ENCODE results near the gene PRKCA. TPM values are rescaled to one million over a fixed set of nuclear protein-coding genes. Genes with fewer than 3 reads are reported as not detected.
A peak's percentile ranks its signal among the peaks of the same experiment; 100 is the strongest.
"Not testable (repeated sequence)": the region's sequence is repeated elsewhere in the genome, so short reads cannot be mapped to it uniquely, and the experiment has no call there.

Gene PRKCA
- total RNA-seq, 2 experiments from 2014 or later = 75.1 to 78.5 TPM

DNA sequence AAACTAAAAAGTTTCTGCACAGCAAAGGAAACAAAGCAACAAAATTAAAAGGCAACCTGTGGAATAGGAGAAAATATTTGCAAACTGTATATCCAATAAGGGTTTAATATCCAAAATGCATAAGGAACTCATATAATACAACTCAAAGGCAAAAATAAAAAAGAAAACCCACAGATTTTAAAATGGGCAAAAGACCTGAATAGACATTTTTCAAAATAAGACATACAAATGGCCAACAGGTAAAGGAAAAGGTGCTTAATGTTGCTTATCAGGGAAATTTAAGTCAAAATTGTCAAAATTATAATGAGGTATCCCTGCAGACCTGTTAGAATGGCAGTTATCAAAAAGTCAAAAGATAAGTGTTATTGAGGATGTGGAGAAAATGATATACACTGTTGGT lies 399.0 kb downstream of the PRKCA start:
- H3K9me3 Mint-ChIP-seq = peaks cover 14% of the 10 kb centered on the region
- no peaks in the 10 kb centered on the region for H3K27me3 Mint-ChIP-seq
- peaks cover 18% of the 10 kb centered on the region for H3K4me1 Mint-ChIP-seq (ENCODE audit: low read depth)
- intact Hi-C loops (cut with micrococcal nuclease) = no loop called here
- DNase-seq = no peak
- no peak overlapping the region for H3K4me3 Mint-ChIP-seq
- POLR2A ChIA-PET = no interaction called here
- H3K27ac Mint-ChIP-seq = no peak overlapping the region
- H3K36me3 Mint-ChIP-seq = peaks cover 40% of the 10 kb centered on the region
- CTCF ChIA-PET = interaction anchor here (2.2 kb wide), 1 partner anchor 14 kb away, joined by 5 read pairs; no protein-coding TSS in a partner anchor

DNA sequence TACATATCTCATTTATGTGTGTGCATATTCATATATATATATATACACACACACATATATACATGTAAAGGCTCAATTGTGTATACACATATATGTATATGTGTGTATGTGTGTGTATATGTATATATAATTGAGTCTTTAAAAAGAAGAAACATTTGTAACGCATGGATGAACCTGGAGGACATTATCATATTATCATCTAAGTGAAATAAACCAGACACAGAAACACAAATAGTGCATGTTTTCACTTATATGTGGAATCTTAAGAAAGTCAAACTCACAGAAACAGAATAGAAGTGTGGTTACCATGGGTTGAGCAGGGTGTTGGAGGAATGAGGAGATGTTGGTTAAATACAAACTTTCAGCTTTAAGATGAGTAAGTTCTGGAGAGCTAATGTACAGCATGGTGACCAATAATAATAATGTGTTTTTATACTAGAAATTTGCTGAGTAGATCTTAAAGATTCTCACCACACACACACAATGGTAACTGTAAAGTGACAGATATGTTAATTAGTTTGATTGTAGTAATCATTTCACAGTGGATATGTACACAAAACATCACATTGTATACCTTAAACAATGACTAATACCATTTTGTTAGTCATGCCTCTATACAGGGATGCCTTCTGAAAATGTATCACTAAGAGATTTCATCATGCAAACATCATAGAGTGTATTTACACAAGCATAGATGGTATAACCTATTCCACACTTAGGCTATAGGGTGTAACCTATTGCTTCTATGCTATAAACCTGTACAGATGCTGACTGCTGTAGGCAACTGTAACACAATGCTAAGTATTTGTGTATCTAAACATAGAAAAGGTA lies 399.9 kb downstream of the PRKCA start:
- Mint-ChIP-seq H3K36me3 (peaks cover 32% of the 10 kb centered on the region), H3K4me3 (no peak overlapping the region), H3K27me3 (no peaks in the 10 kb centered on the region), H3K27ac (peak overlapping the region; percentile 0), H3K4me1 (ENCODE audit: low read depth) (peaks cover 18% of the 10 kb centered on the region), H3K9me3 (peaks cover 10% of the 10 kb centered on the region)
- intact Hi-C loops (cut with micrococcal nuclease) = no loop called here
- ChIA-PET CTCF (interaction anchor here (1.2 to 2.2 kb wide), 2 partner anchors 12 to 14 kb away, joined by 3 to 5 read pairs; no protein-coding TSS in a partner anchor), POLR2A (no interaction called here)
- no peak for DNase-seq

DNA sequence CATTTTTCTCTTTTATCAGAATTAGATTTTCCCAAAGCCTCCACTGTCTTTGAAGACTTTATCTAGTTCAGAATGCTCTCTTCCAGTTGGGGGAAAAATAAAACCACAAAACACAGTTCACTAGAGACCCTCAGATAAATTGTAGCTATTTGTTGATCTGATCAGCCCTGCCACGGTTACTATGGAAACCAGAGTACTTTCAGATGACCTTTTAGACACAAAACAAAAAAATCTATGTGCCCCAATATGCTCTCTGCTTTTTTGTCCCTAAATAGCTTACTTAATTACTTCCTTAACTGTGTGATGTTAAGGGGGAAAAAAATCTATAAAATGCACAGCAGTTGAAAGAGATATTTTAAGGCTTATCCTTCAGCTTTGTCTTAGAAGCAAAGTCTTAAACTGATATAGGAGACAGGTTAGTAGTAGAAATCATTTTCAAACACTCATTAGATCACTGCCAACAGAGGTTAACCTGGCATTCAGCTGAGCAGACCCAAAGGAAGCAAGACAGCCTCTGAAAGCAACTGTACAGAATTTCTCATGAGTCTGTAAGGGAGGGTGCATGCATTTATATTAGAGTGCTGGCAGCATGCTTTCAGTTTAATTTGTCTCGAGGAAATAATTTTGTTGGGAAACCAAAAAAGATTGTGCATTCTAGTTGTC lies 402.6 kb downstream of the PRKCA start:
- no peaks in the 10 kb centered on the region for H3K27me3 Mint-ChIP-seq
- no peak for DNase-seq
- intact Hi-C loops (cut with micrococcal nuclease) = no loop called here
- ChIA-PET POLR2A (no interaction called here), CTCF (interaction anchor here (1.2 kb wide), 1 partner anchor 9 kb away, joined by 4 read pairs; no protein-coding TSS in a partner anchor)
- no peaks in the 10 kb centered on the region for H3K9me3 Mint-ChIP-seq
- H3K36me3 Mint-ChIP-seq = peaks cover 16% of the 10 kb centered on the region
- peaks cover 15% of the 10 kb centered on the region for H3K4me1 Mint-ChIP-seq (ENCODE audit: low read depth)
- no peak overlapping the region for H3K4me3 Mint-ChIP-seq
- H3K27ac Mint-ChIP-seq = no peak overlapping the region

DNA sequence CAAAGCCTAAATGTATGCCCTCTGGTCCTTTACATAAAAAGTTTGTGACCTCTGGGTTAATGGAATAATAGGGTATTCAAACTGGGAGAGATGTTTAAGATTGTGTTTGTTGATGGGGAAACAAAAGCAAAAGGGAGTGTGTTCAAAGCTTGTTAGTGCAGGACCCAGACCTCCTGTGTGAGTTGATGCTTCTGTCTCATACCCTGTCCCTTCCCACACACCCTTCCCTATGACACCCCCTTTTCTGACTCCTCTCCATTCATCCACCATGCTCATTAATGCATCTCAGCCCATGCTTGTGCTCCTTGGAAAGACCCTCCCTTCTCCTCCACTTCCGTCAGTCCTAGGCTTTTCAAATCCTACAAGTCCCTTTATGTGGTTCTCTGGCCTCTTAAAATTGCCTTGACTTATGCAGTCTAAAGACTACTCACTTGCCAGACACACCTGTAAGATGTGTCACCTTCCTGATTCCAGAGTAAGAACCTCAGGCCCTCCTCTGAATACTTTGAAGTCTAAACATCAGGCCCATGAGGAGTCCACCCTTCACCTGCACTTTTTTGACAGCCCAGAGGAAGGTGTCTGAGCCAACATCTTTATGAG lies 404.5 kb downstream of the PRKCA start:
- no peak for DNase-seq

DNA sequence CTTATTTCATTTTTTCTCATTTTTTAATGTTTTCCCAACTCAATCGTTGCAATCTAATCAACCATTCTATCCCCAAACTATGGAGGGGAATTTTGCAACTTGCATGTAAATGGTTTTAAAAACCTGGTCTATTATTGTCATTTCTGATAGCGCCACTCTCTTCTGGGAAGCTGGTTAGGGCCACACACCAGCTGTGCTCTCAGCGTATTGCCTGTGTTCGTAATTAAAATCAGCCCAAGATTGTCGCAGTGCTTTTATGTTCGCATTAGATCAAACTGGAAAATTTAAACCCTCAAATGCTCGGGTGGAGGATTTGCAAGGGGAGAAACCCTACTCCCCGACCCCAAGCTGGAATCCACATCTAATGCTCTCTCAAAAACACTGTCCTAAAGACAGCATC lies 409.0 kb downstream of the PRKCA start:
- intact Hi-C loops (cut with micrococcal nuclease) = loop anchor here (5.0 kb wide), 1 partner anchor 181 kb away; no protein-coding TSS in a partner anchor
- POLR2A ChIA-PET = no interaction called here

More for the DNA sequence above, 404.5 kb downstream of the PRKCA start:
- H3K27ac Mint-ChIP-seq = no peak overlapping the region
- H3K36me3 Mint-ChIP-seq = peaks cover 7% of the 10 kb centered on the region
- H3K4me3 Mint-ChIP-seq = no peak overlapping the region
- no peaks in the 10 kb centered on the region for H3K27me3 Mint-ChIP-seq
- CTCF ChIA-PET = no interaction called here
- H3K4me1 Mint-ChIP-seq (ENCODE audit: low read depth) = peaks cover 11% of the 10 kb centered on the region
- POLR2A ChIA-PET = no interaction called here
- intact Hi-C loops (cut with micrococcal nuclease) = no loop called here
- H3K9me3 Mint-ChIP-seq = no peaks in the 10 kb centered on the region

DNA sequence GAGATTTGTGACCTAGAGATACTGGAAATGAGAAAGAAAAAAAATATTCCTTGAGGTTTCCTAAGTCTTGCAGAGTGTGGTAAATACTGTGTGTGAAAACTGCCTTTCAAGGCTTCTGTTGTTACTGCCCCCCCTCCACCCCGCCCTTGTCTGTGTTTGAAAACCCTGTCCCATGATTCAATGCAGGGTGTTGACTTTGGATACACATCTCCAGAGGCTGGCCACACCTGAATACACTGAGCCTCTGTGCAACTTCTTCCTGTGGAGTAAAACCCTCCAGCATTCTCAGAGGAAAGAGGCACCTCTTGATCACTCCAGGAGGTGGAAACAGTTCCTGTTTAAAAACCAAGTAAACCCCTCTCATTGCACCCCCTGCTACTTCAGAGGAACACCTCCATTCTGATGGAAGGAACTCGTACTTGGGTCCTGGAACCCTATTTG lies 409.5 kb downstream of the PRKCA start:
- peaks cover 26% of the 10 kb centered on the region for H3K4me1 Mint-ChIP-seq (ENCODE audit: low read depth)
- no peak for DNase-seq
- no peaks in the 10 kb centered on the region for H3K9me3 Mint-ChIP-seq
- H3K4me3 Mint-ChIP-seq = no peak overlapping the region
- intact Hi-C loops (cut with micrococcal nuclease) = loop anchor here (5.0 kb wide), 1 partner anchor 180 kb away; no protein-coding TSS in a partner anchor
- peaks cover 18% of the 10 kb centered on the region for H3K36me3 Mint-ChIP-seq
- H3K27ac Mint-ChIP-seq = peak overlapping the region; percentile 52
- POLR2A ChIA-PET = no interaction called here
- H3K27me3 Mint-ChIP-seq = no peaks in the 10 kb centered on the region
- CTCF ChIA-PET = no interaction called here

More for the DNA sequence above, 409.0 kb downstream of the PRKCA start:
- CTCF ChIA-PET = no interaction called here
- Mint-ChIP-seq H3K9me3 (no peaks in the 10 kb centered on the region), H3K27ac (no peak overlapping the region), H3K36me3 (peaks cover 16% of the 10 kb centered on the region), H3K27me3 (no peaks in the 10 kb centered on the region), H3K4me1 (ENCODE audit: low read depth) (peaks cover 26% of the 10 kb centered on the region), H3K4me3 (no peak overlapping the region)
- DNase-seq = no peak

DNA sequence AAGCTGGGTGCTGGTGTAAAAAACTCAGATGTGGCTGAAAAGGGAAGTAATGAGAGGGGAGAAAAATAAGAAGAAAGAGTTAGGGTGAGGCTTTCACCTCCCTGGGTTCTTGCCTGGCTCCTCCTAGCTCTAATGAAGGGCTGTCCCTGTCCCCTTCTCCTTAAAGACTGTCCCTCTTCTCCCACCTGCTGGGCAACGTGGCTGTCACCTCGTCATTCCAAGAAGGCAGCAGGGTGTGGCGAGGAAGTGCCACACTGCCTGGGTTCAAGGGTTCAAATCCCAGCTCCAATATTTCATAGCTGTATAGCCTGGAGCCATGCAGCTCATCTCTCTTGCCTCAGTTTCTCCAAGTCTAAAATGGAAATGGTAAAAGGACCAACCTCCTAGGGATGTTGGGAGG lies 410.0 kb downstream of the PRKCA start:
- ChIA-PET CTCF (no interaction called here), POLR2A (no interaction called here)
- H3K27me3 Mint-ChIP-seq = no peaks in the 10 kb centered on the region
- no peak overlapping the region for H3K4me3 Mint-ChIP-seq
- DNase-seq = no peak
- H3K27ac Mint-ChIP-seq = no peak overlapping the region
- H3K4me1 Mint-ChIP-seq (ENCODE audit: low read depth) = peaks cover 26% of the 10 kb centered on the region
- H3K36me3 Mint-ChIP-seq = peaks cover 20% of the 10 kb centered on the region
- no peaks in the 10 kb centered on the region for H3K9me3 Mint-ChIP-seq
- intact Hi-C loops (cut with micrococcal nuclease) = loop anchor here (5.0 kb wide), 1 partner anchor 180 kb away; no protein-coding TSS in a partner anchor

DNA sequence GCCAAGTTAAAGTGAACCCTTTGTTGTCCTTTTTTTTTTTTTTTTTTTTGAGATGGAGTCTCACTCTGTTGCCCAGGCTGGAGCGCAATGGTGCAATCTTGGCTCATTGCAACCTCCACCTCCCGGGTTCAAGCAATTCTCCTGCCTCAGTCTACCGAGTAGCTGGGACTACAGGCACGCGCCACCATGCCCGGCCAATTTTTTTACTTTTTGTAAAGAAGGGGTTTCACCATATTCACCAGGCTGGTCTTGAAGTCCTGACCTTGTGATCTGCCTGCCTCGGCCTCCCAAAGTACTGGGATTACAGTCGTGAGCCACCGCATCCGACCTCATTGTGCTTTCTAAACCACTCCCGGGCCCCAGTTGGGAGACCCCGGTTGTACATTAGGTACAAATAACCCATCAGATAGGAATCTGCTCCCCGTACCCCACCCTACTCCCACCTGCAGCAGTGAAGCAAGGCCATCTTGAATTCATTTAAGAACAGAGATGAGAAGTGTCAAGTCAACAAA lies 410.7 kb downstream of the PRKCA start:
- H3K4me3 Mint-ChIP-seq, DNase-seq: not testable (repeated sequence)

DNA sequence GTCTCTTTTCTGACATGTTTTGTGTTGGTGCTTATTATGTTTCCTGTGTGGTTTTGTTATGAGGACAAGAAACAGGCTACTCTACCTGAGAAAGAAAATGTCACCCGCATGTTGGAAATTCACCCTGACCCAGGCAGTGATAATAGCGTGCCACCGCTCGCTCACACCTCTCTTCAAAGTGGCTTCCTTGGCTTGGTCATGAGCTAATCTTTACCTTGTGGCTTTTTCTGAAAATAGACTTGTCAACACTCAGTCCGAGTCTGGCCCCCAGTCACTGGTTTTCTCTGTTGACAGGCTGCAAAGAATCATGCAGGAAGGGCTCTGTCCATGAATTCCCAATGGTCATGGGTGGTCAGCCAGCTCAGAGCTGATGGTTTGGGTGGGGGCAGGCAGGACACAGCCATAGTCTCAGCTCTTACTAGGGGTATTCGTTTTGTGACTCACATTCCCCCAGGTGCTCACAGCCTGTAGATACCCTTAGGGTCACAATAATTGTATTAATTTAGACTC lies 411.2 kb downstream of the PRKCA start:
- peak; percentile 53 for DNase-seq
- intact Hi-C loops (cut with micrococcal nuclease) = loop anchor here (2.0 to 5.0 kb wide), 2 partner anchors 179 to 193 kb away; no protein-coding TSS in a partner anchor
- H3K9me3 Mint-ChIP-seq = no peaks in the 10 kb centered on the region
- POLR2A ChIA-PET = no interaction called here
- H3K36me3 Mint-ChIP-seq = peaks cover 22% of the 10 kb centered on the region
- no peak overlapping the region for H3K4me3 Mint-ChIP-seq
- peak overlapping the region; percentile 63 for H3K27ac Mint-ChIP-seq
- CTCF ChIA-PET = interaction anchor here (0.7 to 1.5 kb wide), 3 partner anchors 9 to 513 kb away, joined by 3 to 4 read pairs (median 3); no protein-coding TSS in a partner anchor
- peaks cover 26% of the 10 kb centered on the region for H3K4me1 Mint-ChIP-seq (ENCODE audit: low read depth)
- H3K27me3 Mint-ChIP-seq = no peaks in the 10 kb centered on the region

More for the DNA sequence above, 410.7 kb downstream of the PRKCA start:
- H3K27me3 Mint-ChIP-seq, POLR2A ChIA-PET, H3K9me3 Mint-ChIP-seq: not testable (repeated sequence)
- H3K4me1 Mint-ChIP-seq (ENCODE audit: low read depth) = peaks cover 26% of the 10 kb centered on the region
- peaks cover 22% of the 10 kb centered on the region for H3K36me3 Mint-ChIP-seq
- CTCF ChIA-PET = interaction anchor here (0.7 to 1.0 kb wide), 2 partner anchors 8 to 513 kb away, joined by 3 to 4 read pairs; no protein-coding TSS in a partner anchor
- intact Hi-C loops (cut with micrococcal nuclease) = loop anchor here (5.0 kb wide), 1 partner anchor 179 kb away; no protein-coding TSS in a partner anchor
- H3K27ac Mint-ChIP-seq = peak overlapping the region; percentile 63

DNA sequence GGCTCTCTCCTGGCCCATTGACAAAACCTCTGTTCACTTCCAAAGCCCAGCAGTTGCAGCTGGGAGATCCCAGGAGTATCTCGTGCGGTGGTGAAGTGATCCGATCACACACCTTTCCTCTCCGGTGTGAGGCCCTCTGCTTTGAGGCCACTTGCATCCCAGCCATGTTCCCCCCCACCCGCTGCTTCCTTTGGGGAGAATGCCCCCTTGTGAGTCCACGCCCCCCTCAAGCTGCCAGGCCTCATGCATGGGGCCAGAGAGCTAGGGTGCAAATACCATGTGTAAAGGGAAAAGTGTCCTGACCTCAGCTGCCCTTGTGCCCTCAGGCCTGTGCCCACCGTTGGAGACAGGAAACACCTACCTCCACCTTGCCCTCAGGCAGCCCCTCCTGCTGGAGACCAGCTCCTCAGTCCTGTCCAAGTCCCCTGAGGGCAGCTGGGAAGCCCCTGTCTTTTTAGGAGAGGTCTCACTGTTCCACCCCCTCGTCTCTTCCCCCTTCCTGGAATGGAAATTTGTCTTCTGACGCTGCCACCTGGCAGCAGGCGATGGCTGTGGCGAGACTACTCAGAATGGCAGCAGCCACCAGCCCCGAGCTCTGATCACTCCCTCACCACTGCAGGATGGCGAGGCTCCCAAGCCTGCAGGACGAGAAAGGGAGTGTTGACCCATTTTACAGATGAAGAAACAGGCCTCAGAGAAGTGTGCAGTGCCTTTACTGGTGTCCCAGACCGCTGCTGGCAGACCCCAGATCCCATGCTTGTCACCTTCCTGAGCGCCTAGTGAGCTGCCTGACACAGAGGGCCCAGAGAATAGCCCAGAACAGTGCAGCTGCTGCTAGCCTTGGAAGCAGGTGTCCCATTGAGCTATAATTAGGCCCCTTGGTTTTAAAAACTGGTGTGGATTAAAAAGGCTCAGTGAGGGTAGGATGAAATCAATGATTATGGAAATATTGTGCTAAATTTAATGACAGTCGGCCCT lies 411.9 kb downstream of the PRKCA start:
- CTCF ChIA-PET = interaction anchor here (0.6 to 1.5 kb wide), 7 partner anchors 9 to 565 kb away, joined by 3 to 4 read pairs (median 3); no protein-coding TSS in a partner anchor
- peaks cover 26% of the 10 kb centered on the region for H3K4me1 Mint-ChIP-seq (ENCODE audit: low read depth)
- peaks cover 25% of the 10 kb centered on the region for H3K36me3 Mint-ChIP-seq
- no peaks in the 10 kb centered on the region for H3K9me3 Mint-ChIP-seq
- H3K27me3 Mint-ChIP-seq = no peaks in the 10 kb centered on the region
- peak overlapping the region; percentile 64 for H3K27ac Mint-ChIP-seq
- no peak overlapping the region for H3K4me3 Mint-ChIP-seq
- POLR2A ChIA-PET = no interaction called here
- intact Hi-C loops (cut with micrococcal nuclease) = loop anchor here (2.0 to 5.0 kb wide), 2 partner anchors 178 to 192 kb away; no protein-coding TSS in a partner anchor
- no peak for DNase-seq
